ENCODE measurements around the gene ASF1A.
"Not testable (repeated sequence)": the region's sequence is repeated elsewhere in the genome, so short reads cannot be mapped to it uniquely, and the experiment has no call there.

Gene ASF1A

DNA sequence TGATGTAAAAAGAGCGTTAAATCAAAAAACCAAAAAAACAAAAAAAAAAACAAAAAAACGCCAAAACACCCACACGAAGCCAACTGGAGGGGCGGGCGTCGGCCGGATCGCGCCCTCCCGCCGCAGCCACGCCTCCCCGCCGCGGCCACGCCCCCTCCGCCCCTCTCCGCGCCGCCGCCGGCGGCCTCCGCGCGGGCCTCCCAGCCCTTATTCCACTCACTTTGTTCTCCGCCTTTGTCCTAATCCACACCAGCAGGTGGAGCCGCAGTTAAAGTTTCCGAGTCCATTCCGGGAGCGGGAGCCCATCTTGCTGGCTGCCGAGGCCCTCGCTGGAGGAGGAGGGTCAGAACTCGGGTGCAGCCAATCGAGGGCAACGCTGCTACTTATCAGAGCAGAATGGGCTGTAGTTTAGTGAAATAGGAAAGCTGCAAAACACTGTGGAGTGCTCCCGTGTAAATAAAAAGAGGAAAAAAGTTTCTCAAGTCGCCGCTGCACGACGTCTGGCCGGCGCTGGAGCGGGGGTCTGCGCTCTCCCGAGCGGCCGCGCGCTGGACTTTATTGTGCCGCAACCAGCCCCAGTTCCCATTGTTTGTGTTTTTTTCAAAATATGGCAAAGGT lies at the start of gene ASF1A:
Gene ASF1A, plus strand, starts transcription at position 346 of the 618 bp plus-strand sequence. Its CDS starts 262 bp downstream, at position 608.
- DNase-seq: peak; percentile 96

DNA sequence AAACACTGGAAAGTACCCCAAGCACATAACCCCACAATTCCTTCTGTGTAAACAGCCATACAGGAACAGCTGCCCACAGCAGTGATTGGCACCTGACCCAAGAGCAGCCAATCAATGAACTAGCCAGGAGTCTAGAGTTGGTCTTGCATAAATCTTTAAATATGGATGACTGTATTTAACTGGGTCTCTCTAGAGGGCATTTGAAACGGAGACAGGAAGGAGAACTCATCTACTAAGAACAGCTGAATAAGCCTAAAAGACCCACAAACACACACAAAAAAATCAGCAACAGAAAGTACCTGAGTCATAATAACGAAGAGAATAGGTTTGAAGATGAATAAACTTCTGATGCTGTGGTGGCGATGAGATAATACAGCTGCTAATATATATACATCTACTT lies 49.0 kb upstream of the ASF1A start:
- no peak for DNase-seq

DNA sequence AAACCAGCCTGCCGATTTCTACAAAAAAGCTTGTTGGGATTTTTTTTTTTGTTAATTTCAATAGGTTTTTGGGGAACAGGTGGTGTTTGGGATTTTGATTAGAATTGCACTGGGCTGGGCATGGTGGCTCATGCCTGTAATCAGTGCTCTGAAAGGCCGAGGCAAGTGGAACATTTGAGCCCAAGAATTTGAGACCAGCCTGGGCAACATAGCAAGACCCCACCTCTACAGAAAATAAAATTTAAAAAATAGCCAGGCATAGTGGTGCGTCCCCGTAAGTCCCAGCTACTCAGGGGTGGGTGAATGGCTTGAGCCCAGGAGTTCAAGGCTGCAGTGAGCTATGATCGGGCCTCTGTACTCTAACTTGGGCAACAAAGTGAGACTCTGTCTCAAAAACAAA lies 40.5 kb upstream of the ASF1A start:
- no peak for DNase-seq

DNA sequence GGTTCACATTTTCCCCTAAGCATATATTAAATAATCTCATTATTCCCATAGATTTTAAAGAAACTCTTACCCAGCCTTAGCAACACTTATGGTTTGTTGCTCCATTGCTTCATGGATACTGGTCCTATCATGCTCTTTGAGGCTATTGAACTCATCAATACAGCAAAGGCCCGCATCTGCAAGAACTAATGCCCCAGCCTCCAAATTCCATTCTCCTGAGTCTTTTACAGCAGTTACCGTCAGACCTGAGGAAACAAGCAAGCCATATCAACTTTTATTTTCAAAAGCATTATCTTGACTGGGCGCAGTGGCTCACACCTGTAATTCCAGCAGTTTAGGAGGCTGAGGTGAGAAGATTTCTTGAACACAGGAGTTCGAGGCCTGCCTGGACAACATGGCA lies 37.7 kb upstream of the ASF1A start:
- DNase-seq: no peak

DNA sequence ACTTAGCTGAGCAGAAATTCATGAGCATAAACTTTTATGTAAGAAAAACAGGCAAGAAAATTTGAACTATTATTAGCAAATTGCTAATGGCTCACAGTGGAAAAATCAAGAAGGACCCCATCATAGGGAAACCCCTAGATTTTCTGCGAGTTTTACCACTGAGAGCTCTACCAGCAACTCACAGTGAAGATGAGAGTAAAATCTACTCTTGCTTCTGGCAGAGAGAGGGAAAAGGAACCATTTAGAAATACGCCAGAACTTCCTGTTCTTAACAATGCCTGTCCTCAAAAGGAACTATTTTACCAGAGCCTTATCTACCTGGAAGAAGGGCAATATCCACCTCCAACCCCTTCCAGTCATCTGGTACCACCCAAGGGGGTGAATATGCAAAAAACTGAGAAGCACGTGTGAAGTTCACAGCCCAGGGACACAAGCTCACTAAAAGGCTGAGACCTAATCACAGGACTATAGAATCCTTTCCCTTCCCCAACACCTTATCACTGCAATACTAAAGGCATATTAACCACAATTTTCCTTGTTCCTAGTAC lies 34.4 kb upstream of the ASF1A start:
- DNase-seq: no peak

DNA sequence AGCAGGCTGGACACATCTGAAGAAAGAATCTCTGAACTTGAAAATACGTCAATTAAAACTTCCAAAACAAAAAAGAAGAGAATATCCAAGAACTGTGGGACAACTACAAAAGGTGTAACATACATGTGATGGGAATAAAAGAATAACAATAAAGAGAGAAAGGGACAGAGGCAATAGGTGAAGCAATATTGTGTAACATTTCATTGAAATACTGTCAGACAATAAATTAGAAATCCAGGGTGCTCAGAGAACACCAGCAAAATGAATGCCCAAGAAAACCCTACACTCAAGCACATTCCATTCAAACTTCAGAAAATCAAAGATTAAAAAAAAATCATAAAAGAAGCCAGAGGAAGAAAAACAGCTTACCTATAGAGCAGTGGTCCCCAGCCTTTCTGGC lies 33.6 kb upstream of the ASF1A start:
- no peak for DNase-seq

DNA sequence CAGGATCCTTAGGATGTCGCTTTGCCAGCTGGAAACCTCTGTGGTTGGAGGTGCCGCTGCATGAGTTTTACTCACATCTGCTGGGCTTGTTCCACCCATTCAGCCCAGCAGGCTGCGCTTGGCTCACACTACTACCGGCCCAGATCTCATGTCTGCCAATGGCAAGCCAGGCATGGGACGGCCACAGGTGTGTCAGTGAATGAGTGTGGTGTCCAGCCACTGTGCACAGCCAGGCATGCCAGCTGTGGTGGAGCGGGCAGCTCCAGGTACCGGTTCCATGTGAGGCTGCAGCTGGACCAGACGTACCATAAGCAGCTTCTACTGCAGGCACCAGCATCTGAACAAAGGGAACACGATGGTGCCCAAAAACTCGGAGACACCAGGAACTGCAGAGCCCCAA lies 33.1 kb upstream of the ASF1A start:
- DNase-seq: no peak

DNA sequence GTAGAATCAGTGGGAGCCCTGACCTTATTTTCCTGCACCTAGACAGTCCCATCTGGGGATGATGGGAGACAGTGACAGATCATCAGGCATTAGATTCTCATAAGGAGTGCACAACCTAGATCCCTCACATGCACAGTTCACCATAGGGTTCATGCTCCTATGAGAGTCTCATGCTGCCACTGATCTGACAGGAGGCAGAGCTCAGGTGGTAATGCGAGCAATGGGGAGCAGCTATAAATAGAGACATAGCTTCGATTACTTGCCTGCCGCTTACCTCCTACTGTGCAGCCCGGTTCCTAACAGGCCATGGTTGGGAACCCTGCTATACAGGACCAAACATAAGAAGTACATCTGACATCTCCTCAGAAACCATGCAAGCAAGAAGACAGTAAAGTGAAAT lies 31.5 kb upstream of the ASF1A start:
- DNase-seq: no peak

DNA sequence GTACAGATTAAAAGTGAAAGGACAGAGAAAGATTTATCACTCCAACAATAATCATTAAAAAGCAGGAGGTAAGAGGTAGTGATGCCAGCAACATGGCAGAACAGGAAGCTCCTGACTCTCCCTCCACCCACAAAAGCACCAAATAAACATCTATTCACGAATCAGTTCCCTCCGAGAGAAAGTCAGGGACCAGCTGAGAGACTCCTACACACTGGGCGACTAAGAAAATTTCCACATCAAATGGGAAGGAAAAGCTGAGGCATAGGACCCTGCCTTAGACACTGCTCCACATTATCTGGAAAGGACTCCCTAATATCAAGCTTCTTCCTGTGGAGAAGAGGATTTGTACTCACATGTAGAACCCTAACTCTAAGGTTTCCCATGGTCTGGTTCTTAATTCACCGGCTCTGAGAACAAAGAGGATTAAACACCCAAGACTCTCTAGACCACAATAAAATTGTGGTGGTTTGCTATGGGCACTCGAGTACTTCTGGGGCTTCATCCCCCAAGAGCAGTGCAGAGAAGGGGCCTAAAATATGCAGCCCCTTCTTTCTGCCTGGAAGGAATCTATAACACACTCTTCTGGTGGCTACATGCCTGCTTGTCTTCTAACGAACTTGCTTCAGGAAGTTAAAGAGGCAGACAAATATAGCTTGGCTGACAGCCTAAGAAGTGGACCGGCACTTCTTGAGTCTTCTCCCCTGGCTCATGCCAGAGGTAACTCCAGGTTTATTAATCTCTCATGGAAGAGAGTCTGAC lies 29.4 kb upstream of the ASF1A start:
- DNase-seq: no peak

DNA sequence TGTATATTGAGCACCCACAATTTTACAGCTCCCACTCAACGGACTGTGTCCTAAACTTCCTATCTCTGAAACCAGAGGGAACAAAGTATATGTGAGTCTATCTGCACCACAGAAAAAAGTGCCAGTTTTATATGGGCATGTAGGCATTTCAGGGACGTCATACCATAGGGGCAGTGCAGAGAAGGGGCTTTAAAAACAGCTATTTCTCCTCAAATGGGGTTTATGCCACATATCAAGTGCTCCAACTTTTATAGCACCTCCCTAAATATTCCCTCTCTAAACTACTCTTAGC lies 28.9 kb upstream of the ASF1A start:
- no peak for DNase-seq

DNA sequence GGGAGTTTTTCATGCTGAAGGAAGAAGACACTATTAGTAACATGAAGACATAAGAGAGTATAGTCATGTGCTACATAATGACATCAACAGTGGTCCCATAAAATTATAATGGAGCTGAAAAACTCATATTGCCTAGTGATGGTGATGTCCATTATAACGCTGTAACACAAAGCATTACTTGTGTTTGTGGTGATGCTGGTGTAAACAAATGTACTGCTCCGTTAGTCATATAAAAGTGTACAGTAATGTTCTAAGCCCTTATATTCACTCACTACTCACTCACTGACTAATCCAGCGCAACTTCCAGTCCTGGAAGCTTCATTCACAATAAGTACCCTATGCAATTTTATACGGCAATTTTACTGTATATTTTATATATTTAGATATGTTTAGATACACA lies 26.8 kb upstream of the ASF1A start:
- DNase-seq: no peak

DNA sequence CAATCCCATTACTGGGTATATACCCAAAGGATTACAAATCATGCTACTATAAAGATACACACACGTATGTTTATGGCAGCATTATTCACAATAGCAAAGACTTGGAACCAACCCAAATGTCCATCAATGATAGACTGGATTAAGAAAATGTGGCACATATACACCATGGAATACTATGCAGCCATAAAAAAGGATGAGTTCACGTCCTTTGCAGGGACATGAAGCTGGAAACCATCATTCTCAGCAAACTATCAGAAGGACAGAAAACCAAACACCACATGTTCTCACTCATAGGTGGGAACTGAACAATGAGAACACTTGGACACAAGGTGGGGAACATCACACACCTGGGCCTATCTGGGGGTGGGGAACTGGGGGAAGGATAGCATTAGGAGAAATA lies 25.1 kb upstream of the ASF1A start:
- not testable (repeated sequence) for DNase-seq

DNA sequence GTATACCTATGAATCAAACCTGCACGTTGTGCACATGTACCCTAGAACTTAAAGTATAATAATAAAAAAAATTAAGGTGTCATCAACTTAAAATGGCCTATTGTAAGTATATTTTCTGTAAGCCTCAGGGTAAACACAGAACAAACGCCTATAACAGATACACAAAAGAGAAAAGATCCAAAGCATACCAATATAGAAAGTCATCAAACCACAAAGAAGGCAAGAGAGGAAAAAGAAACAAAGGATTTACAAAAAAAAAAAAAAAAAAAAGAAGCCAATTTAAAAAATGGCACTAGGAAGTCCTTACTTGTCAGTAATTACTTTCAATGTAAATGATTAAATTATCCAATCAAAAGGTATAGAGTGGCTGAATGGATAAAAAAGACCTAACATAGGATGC lies 24.6 kb upstream of the ASF1A start:
- no peak for DNase-seq

DNA sequence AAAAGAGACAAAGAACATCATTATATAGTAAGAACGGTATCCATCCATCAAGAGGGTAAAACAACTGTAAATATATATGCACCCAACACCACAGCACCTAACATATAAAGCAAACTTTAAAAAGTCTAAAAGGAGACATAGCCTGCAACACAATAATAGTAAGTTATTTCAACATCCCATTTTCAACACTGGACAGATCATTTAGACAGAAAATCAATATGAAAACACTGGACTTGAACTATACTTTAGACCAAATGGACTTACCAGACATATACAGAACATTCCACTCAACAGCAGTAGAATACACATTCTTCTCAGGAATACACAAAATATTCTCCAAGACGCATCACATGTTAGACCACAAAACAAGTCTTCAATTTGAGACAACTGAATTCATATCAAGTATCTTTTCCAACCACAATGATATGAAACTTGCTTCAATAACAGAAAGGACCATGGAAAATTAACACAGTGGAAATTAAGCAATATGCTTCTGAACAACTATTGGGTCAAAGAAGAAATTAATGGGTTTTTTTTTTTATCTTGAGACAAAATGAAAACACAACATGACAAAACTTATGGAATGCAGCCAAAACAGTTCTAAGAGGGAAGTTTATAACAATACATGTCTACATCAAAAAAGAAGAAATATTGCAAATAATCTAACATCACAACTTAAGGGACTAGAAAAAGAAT lies 23.9 kb upstream of the ASF1A start:
- DNase-seq: no peak

DNA sequence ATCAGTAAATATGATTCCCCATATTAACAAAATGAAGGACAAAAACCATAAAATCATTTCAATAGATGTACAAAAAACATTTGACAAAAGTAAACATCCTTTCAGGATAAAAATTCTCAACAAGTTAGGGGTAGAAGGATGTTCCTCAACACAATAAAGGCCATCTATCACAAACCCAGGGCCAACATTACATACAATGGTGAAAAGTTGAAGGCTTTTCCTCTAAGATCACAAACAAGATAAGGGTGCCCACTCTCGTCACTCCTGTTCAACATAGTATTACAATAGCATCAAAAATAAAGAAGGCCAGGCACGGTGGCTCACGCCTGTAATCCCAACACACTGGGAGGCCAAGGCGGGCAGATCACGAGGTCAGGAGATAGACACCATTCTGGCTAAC lies 22.6 kb upstream of the ASF1A start:
- no peak for DNase-seq

DNA sequence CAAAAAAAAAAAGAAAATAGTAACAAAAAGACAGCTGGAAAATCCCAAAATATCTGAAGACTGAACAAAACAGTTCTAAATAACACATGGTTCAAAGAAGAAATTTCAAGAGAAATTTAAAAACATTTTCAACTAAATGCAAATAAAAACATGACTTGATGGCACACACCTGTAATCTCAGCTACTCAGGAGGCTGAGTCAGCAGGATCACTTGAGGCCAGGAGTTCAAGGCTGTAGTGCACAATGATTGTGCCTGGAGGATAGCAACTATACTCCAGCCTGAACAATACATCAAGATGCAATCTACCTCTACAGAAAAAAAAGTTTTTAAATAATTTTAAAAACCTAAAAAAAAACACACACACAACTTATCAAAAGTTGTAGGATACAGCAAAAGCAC lies 21.6 kb upstream of the ASF1A start:
- DNase-seq: no peak

DNA sequence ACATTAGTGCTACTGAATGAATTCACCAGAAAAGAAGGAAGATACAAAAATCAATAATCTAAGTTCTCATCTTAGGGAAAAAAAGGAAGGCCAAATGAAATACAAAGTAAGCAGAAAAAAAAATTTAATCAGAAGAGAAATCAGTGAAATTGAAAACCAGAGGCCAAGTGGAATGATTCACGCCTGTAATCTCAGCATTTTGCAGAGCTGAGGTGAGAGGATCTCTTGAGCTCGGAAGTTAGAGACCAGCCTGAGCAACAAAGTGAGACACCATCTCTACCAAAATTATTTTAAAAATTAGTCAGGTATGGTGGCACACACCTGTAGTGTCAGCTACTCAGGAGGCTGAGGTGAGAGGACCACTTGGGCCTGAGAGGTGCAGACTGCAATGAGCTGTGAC lies 21.2 kb upstream of the ASF1A start:
- DNase-seq: no peak

DNA sequence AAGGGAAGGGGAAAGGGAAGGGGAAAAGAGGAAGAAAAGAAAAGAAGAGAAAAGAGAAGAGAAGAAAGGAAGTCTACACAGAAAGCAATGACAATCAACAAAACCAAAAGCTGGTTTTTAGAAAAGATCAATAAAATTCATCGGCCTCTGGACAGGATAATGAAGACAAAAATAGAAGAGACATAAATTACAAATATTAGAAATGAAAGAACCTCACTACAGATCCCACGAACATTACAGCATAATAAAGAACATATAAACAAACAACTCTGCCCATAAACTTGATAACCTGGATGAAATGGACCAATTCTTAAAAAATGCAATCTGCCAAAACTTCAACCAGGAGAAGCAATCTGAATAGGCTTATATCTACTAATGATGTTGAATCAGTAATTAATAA lies 20.7 kb upstream of the ASF1A start:
- no peak for DNase-seq

DNA sequence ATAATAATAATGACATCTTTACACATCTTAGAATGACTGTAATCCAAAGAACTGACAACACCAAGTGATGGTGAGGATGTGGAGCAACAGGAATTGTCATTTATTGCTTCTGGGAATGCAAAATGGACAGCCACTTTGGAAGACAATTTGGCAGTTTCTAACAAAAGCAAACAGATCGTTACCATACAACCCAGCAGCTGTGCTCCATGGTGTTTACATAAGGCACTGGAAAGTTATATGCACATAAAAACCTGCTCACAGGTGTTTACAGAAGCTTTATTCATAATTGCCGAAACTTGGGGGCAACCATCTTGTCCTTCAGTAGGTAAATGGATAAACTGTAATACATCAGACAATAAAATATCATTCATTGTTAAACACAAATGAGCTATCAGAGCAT lies 18.3 kb upstream of the ASF1A start:
- DNase-seq: no peak

DNA sequence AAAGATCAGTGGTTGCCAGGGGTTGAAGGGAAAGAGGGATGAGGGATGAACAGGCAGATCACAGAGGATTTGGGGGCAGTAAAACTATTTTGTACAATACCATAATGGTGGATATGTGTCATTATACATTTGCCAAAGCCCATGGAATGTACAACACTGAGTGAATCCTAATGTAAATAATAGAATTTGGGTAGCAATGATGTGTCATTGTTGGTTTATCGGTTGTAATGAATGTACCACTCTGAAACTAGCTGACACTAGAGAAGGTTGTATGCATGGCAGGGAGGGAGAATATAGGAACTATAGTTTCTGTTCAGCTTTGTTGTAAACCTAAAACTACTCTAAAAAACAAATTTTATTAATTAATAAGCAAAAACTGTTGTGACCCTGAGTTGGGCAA lies 17.8 kb upstream of the ASF1A start:
- DNase-seq: no peak

DNA sequence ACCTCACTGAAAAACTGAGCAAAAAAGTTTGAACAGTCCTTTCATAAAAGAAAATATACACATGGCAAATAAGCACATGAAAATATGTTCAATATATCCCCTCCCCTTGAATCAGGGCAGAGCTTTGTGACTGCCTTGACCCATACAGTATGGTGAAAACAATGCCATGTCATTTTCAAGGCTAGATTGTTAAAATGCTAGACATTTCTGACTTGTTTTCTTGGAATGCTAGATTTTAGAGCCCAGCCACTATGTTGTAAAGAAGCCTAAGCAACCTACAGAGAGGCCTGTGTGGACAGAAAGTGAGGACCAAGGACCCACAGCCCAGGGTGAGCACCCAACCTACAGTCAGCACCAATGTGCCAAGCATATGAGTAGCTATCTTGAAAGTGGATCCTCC lies 17.1 kb upstream of the ASF1A start:
- DNase-seq: no peak

DNA sequence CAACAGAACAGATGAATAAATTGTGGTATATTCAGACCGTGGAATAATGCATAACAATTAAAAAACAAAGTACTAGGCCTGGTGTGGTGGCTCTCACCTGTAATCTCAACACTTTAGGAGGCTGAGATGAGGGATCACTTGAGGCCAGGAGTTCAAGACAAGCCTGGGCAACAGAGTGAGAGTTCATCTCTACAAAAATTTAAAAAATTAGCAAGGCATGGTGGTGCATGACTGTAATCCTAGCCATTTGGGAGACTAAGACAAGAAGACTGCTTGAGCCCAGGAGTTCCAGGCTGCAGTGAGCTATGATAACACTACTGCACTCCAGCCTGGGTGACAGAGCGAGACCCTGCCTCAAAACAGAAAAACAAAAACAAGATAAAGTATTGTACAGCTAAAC lies 16.1 kb upstream of the ASF1A start:
- DNase-seq: no peak

DNA sequence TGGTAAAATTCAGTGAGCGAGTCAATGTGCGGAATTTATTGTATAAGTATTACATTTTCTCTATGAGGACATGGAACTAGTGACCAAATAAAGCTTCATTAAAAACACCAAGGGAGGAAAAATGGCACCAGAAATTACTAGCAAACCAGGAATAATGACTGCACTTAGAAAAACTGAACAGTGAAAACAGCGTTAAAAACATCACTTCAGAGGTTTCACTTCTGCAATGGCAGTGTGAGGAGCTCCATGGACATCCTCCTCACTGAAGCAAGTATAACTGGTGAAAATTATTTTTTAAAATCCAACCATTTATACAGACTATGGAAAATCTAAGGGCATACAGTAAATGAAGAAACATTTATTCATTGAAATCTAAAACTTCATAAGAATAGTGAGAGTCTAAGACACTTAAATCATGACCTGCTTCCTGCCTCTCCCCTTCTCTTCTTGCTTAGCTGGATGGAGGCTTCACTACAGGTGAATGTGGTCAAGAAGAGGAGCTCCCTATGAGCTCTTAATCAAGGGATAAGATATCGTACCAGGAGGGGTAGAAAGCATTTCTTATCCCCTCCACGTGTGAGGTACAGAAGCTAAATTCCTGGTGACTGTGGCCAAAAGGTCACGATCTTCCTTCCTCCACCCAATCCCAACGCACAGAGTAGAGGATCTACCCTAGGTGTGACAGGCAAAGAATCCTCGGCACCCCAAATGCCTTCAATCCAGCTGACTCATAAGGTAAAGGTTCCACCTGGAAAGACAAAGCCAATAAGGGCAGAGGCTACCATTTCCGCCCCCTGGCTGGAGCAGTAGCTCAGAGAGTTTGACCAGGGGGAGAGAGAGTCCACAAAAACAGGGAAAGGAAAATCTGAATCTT lies 12.3 kb upstream of the ASF1A start:
- DNase-seq: no peak

All from DMS 273 treated with DMSO at 0.1 percent for 48 hours (cell line).